AG08396 (cell line): Measurements from ENCODE around the gene PRDM16.

Source experiments
- DNase-seq: peaks from one replicate; pipeline ENCODE4 v3.0.0; 2012; ENCODE audit warnings: low spot score, mixed read lengths

The PRDM16 gene

DNA sequence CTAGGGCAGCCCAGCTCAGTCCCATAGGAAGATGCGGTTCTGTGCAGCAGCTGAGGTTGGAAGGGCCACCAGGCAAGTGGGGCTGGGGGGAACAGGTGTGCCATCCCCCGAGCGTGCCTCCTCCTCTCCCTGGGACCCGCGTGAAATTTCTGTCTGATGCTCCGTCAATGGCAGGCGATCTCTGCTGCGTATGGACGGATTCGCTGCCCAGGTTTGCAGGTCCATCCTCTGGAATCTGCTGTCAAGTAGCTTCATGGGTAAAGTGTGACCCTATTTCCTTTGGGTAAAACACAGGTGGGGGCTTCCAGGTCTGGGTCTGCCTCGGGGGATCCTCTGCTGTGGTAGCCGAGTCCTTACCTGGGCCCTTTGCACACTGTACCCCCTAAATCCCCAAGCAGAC, 270.9 kb downstream of the PRDM16 start:
- no peak for DNase-seq

DNA sequence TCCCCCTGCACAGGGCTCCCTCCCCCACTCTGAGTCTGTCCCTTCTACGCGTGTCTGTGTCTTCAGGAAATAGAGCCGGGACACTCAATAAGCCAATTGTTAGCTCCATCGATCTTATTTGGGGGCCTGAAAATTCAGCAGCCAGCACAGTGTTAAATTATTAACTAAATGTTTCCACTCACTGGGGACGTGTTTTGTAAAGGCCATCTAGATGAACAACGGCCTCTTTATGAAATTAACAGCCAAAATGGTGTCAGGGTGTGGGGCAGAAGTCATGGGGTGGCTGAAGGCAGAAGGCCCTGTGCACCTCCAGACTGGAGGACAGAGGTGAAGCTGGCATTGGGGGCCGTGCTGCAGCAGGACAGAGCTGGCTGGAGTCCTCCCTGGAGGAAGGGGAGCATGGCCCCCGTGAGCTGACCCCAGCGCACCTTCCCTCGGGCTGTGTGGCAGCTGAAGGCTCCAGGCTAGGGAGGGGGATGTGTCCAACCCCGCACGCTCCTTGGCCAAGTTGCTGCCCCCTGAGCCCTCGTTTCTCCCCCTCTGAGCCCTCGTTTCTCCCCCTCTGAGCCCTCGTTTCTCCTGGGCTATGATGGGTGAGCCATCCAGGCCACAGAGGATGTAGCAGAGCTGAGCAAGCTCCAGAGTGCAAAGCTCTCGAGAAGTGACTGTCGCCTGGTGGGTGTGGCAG, 271.7 kb downstream of the PRDM16 start:
- no peak for DNase-seq

DNA sequence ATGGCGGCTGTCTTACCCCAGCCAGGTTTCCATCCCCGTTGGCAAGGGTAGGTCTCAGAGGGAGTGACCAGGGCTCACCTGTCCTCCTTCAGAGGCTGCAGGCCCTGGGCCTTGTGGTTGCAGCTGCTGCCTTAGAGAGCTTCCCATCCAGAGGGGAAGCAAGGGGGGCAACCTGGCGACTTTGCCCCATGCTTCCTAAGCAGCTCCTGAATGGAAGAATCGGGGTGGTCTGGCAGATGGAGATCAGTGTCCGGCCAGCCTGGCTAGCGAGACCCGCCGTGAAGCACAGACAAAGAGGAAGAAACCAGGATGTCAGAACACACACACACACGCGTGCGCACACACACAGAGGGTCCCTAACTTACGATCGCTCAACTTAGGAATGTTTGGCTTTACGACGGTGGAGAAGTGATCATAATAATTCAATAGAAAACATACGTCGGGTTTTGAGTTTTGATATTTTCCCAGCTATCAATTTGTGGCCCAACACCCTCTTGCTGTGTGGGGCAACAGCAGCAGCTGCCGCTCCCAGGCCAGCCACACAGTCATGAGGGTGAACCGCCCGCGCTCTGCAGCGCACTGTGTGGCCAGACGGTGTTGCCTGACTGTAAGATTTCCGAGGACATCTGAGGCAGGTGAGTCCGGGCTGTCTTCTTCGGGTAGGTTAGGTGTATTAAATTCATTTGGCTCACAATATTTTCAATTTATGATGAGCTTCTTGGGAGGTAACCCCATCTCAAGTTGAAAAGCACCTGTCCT, 272.4 kb downstream of the PRDM16 start:
- DNase-seq = no peak

DNA sequence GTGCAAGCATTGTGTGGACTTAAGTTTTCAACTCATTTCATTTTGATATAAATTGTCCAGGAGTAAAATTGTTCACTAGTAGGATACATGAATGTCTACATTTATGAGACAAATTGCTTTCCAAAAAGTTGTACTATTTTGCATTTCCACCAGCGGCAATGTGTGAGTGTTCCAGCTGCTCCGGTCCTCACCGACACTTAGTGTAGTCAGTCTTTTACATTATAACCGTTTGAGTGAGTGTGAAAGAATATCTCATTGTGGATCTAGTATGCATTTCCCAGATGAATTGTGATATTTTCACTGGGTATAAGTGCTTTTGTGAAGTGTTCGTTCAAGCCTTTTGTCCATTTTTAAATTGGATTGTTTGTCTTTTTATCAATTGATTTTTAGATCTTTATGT, 274.0 kb downstream of the PRDM16 start:
- no peak for DNase-seq

DNA sequence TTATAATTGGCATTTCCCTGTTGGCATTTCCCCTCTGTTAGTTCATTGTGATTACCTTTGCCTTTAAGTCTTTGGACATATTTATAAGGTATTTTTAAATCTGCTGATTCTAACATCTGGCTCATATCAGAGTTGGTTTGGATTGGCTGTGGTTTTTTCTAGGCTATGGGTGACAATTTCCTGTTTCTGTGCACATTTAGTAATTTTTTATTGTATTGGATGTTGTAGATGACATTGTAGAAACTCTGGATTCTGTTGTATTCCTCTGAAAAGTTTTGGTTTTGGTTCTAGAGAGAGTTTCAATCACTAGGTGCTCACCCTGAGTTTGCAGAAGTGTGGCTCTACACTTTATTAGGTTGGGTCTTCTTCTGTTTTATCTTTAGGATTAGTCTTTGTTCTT, 275.4 kb downstream of the PRDM16 start:
- DNase-seq = no peak

DNA sequence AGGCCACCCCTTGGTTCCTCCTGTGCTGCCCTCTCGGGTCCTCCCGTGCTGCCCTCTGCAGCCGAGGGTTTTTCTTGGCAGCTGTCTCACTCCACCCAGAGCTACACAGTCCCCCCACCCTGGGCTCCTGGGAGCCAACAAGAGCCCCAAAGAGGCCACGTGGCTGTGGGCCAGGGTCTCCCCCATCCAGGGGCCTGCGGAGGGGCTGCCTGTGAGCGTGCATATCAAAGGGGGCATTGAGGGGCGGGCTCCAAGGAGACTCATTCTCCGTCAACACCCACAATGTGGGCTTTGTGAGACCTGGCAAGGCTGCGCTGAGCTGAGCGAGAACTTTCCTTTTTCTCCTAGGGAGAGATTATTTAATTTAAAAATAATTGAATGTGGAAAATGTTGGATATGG, 276.8 kb downstream of the PRDM16 start:
- no peak for DNase-seq

DNA sequence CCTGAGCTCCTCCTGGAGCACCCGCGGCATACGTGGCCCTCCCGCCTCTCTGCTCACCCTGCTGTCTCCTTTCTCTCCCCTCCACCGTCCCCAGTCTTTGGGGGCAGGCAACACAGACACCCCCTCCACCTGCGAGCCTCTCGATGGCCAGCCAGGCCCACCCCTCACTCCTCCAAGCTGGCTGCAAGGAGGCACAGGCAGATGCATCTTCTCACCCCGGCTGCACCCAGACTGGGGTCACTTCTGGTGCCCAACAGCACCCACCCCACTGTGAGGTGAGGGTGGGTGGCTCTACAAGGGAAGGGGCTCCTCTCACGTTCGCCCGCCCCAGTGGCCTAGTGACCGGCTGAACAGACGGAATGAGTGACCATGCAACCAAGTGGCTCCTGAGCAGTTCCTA, 277.5 kb downstream of the PRDM16 start:
- no peak for DNase-seq

DNA sequence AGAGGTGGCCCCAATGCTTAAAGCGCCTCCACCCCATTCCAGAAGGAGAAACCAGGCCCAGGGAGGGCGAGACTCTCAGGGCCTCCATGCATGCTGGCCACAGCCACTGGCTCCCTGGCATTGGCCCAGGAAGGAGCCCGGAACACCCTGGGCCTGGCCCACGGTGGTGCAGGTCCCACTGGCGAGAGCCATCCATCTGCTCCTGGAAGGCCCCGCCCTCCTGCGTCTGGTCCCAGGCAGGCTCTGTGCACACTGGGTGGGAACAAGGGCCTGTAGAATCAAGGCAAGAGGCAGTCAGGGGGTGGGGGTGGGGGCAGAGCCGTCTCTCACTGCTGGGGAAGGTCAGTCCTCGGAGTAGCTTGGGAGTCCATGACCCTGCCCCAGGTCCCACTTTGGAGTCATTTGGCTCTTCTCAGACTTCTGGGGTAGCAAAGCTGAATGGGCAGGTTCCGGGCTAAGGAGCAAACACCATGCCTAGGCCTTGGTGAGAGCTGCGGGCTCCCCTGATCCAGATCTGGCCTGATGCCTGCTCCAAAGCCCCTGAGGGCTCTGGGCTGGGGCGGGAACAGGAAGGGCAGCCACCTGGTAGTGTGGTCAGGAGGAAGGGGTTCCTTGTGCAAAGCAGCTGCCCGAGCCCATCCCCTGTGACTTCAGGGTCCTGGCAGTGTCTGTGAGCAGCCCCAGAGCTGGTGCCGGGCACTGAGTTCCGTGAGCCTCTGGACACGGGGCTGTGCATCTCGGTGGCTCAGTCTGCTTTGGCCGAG, 278.4 kb downstream of the PRDM16 start:
- DNase-seq = no peak

DNA sequence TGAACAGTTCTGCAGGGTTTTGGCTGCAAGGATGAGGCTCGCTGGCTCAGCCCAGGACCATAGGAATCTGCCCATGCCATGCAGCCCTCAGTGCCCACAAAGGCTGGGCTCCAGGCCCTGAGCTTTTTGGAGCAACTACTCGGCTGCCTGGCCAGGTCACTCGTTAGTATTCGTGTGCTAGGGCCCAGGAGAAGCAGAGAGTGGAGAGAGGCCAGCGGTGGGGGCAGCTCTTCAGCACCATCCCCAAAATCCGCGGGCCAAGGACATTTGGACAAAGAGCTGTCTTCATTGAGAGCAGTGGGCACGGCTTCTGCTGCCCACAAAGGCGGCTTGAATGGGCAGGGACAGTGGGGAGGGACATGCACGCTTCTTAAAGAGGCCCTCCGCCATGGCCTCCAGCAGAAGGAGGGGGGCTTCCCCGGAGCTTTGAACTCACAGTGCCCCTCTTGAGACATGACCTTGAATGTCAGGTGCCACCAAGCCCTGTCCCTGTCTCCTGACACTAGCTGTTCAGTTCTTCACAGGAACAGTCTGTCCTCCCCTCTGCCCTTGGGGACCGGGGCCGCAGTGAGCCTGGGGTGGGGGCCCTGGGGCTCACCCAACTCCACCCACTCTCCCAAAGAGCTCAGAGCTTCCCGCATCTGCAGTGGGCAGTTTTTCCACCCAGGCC, 279.3 kb downstream of the PRDM16 start:
- DNase-seq = no peak

DNA sequence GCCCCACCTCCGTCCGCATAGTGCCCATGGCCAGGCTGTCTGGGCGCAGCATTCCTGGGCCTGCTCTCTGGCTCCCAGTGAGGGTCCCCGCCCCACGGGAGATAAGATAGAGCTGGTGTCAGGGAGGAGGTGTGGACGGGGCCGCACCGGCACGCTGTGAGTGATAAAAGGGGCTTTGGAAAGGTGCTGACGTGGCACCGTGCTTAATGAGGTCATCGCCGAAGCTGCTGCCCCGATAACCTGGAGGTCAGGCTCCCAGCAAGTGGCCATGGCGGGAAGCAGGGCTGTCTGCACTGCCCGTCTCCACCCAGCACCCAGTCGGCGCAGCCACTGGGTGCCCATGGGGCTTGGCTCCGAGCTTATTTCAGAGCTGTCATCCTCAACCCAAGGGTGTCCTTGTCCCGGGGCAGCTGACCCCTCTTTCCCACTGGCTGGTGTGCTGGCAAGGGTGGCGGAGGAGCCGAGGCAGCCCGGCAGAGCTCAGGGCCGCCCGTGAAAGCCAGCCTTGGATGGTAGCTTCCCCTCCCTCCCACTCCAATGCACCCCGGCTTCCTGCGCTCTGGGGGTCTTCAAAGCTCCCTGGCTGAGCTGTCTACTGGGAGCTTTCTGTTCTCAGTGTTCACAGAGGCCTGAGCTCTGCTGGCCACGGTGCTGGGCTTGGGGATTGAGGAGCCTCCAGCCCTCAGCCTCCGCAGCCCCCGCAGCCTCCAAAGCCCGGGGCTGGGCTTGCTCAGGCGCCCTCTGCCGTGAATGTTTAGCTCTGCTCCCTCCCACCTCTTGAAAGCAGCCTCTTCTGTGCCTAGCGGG, 280.4 kb downstream of the PRDM16 start:
- DNase-seq = no peak

DNA sequence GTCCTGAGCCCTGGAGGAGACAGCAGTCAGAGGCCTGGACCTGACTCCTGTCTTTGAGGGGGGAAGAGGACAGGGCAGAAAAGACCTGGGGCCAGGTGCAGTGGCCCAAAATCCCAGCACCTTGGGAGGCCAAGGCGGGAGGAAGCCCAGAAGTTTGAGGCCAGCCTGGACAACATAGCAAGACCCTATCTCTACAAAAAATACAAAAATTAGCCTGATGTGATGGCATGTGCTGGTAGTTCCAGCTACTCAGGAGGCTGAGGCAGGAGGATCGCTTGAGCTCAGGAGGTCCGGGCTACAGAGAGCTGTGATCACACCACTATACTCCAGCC, 280.9 kb downstream of the PRDM16 start:
- DNase-seq = no peak

DNA sequence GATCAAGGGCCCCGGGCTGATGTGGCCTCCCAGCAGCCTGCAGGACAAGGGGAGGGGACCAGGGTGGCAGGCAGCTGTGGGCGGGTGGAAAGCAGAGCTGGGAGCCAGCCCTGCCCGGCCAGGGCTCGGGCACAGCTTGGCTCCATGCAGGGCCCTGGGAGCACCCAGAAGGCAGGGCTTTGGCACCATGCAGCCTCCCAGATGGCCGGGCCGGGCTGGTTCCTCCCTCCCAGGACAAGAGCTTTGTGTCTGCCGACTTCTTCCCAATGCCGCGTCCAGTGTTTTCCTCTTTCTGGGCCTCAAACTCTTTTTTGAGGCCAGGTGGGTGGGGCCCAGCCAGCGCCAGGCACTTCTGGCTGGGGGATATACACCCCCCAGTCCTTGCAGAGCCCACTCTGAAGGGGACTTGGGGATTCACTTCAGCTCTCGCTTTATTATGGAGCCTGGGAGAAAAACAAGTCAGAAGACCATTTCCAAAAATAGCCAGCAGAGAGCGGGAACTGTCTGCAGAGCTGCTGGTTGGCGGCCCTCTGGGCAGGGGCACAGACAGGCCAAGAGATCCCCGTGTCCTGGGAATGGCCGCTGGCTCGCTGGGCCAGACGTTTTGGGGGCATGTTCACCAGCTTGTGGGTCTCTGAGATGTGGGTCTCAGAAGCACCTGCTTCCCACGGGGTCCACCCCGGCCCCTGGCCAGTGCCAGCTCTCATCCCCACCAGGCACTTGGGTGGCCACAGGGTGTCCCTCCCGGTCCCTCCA, 281.7 kb downstream of the PRDM16 start:
- DNase-seq = no peak

DNA sequence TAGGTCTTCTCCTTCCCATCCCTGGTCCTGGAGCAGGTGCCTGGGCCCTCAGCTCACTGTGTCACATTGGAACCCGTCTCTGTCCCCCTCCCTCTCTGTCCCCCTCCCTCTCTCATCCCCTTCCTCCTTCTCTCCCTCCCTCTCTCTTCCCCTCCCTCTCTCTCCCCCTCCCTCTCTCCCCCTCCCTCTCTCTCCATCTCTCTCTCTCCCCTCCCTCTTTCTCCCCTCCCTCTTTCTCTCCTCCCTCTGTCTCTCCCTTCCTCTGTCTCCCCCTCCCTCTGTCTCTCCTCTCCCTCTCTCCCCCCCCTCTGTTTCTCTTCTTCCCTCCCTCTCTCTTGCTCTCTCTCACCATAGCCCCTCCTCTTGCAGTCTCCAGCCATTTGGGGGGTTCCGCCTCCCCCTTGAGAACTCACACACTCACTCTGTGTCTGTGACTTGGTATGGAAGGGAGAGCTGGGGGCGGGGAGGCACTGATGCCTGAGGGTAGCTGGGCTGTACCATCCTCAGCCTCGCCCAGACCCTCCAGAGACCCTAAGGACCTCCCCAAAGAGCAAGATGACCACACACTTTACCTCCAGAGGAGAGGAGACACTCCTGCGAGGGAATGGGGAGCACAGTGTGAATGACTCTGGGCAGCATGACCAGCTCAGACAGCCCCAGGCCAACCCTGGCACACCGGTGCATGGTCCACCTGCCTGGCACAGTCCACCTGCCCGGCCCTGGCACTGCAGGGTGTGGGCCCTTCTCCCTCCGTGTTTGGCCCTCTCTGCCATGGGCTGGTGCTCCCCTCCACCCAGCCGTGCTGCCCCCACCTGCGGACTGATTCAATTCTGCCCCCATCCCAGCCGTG, 282.7 kb downstream of the PRDM16 start:
- DNase-seq = no peak

DNA sequence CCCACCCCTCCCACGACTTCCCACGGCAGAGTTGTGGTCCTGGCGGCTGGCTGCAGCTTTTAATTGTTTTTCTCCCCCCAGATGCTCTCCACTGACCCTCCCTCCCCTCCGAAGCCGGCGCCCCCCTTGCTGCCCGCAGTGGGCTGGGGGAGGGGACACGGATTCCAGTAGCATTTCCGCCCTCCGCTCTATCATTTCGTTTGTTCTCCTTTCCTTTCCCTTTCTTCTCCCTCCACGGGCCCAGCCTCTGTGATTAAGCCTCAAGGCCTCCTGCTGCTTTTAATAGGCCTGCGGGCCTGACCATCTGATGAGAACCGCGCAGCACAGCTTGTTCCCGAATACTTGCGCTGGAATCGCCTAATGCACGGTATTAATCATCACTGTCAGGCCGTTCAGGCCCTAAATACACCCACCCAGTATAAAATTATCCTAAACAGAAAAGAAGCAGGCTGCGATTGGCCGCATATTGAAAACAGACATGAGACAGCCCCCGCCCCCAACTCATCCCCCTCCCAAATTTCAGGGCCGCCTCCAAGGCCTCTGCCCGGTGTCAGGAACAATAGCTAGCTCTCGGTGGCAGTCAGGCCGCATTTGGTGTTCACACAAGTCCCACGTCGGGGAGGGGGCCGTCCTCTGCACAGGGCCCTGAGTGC, 283.4 kb downstream of the PRDM16 start:
- no peak for DNase-seq

DNA sequence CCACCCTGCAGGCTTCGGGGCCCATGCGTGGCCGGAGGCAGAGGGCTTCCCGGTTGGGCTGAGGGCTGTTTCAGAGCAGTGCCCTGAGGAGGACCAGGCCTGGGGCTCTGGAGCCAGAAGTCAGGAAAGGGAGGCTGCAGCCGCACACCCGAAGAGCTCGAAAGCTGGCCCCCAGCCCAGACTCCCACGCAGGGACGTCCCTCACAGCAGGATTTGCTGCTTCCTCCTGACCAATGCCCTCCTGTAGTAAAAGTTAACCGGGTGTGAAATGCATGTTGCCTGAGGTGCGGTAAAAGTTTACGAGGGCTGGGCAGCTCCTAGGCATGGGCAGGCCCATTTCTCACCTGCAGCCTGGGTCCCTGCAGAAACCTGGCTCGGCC, 283.9 kb downstream of the PRDM16 start:
- DNase-seq = no peak

DNA sequence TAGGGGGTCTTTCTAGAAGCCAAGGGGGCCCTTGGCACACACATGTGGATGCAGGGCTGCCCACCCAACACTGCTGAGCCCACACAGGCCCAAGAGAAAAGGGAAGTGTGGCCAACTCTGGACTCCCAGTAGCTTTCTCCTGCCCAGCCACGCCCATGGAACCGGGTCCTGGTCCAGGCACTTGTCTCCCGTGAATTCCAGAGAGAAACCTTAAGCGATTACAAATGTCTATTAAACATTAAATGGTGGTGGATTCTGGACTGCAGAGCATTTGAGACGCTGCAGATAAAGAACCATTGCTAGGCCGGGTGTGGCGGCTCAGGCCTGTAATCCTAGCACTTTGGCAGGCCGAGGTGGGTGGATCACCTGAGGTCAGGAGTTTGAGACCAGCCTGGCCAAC, 284.9 kb downstream of the PRDM16 start:
- DNase-seq = no peak

DNA sequence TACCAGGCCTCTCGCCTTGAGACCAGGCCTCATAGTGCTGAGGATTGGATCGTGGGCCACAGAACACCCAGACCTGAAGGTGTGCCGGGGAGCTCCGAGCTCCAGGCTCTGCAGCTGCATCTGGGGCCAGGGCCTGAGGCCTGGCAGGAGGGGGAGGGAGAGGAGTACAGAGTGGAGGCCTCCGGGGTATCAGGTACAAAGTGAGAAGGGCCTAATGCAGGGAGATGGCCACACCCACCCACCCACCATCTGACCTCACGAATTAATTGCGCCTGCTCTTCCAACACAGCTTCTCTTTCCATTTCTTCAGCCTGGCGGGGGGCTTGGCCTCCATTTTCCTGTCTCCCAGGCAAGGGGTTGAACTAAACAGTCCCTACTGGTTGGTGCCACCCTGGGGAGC, 286.1 kb downstream of the PRDM16 start:
- DNase-seq = no peak

DNA sequence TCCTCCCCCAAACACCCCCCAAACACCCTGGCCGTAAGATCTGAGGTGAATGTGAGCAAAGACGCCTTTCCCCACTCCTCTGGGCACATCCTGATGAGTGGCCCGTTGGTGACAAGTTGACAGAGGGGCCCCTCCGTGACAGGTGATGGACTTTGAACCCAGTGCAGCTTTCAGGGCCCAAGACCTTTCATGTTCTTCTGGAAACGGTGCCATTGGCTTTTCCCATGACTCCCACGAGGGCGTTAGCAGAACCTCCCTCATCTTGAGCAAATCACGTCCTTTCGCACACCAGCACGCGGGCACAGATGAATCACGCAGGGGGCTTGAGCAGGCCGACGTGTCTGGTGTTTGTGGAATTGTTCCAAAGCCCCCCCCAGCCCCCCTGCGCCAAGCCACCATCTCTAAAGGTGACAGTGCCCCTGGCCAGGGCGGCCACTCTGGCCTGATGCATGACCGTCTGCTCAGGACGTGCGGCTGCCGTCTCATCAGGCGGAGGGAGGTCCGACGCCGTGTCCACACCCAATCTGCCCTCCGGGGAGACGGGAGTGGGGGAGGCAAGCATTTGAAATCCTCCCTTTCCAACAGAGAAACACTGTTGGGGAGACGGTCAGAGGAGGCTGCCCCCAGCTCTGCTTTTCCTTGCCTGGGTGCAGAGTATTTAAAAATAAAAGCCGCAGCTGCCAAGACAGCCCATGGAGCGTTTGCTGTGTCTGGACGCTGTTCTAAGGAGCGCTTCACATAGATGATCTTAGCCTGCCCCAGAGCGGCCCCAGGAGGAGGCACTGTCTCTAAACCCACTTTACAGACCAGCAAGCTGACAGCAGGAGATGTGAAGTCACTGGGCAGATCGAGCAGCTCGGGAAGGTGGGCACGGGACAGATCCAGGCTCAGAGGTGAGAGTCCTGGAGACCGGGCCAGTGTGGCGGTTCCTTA, 287.2 kb downstream of the PRDM16 start:
- DNase-seq = no peak
